IMR-90 (cell line): ENCODE results near the gene TSPAN19. TPM values are rescaled to one million over a fixed set of nuclear protein-coding genes. Genes with fewer than 3 reads are reported as not detected.

Source experiments
- ATAC-seq: fragments of 200-7000 bp; cut with Tn5 transposase; 2 replicates; pipeline ENCODE4 v1.9.1; 2020; ENCODE audit warnings: low read depth, mild to moderate bottlenecking, moderate library complexity
- BruUV-seq: library from RNA; stranded (reverse); fragments of 400-500 nt; replicated peaks from 2 replicates; lab custom pipeline; 2021; lab: Mats Ljungman, UMichigan
- CTCF ChIA-PET: fragments of 300-600 bp; formaldehyde crosslinking; extraction: SDS; loops from one replicate; lab custom pipeline; 2021; ENCODE audit warnings: antibody characterized with exemption; lab: Yijun Ruan, JAX
- POLR2A ChIA-PET: fragments of 300-600 bp; sonication (Branson Sonifier 250); formaldehyde crosslinking; loops from one replicate; lab custom pipeline; 2022; ENCODE audit warnings: antibody characterized with exemption; ENCODE audit not compliant: unreplicated experiment; lab: Charles Lee
- DNase-seq: peaks from one replicate; pipeline ENCODE4 v3.0.0; 2013
- H2AFZ ChIP-seq: replicated peaks from 2 replicates; pipeline ENCODE3; 2013; ENCODE audit warnings: low read length, mild to moderate bottlenecking; ENCODE audit not compliant: poor library complexity
- H2AK5ac ChIP-seq: 2 replicates; pipeline ENCODE4 v1.6.1; 2013; ENCODE audit warnings: low read depth, low read length, inconsistent platforms
- H2AK9ac ChIP-seq: replicated peaks from 2 replicates; pipeline ENCODE3; 2013; ENCODE audit warnings: mild to moderate bottlenecking, low read depth, low read length, moderate library complexity; ENCODE audit not compliant: poor library complexity
- H2BK120ac ChIP-seq: 2 replicates; pipeline ENCODE4 v1.6.1; 2013; ENCODE audit warnings: low read depth, low read length, inconsistent platforms
- H2BK15ac ChIP-seq: 3 replicates; pipeline ENCODE4 v1.6.1; 2013; ENCODE audit warnings: low read depth, low read length, inconsistent platforms
- H2BK20ac ChIP-seq: 2 replicates; pipeline ENCODE4 v1.6.1; 2013; ENCODE audit warnings: low read depth, mild to moderate bottlenecking, inconsistent platforms, low read length, moderate library complexity
- H2BK5ac ChIP-seq: 2 replicates; pipeline ENCODE4 v1.6.1; 2013; ENCODE audit warnings: mild to moderate bottlenecking, low read depth, low read length, inconsistent platforms; ENCODE audit not compliant: poor library complexity, severe bottlenecking
- H3K14ac ChIP-seq: replicated peaks from 2 replicates; pipeline ENCODE4 v1.6.1; 2013; ENCODE audit warnings: low read depth, low read length, inconsistent platforms
- H3K18ac ChIP-seq: 2 replicates; pipeline ENCODE4 v1.6.1; 2013; ENCODE audit warnings: low read depth, low read length, control low read depth
- H3K23ac ChIP-seq: 2 replicates; pipeline ENCODE4 v1.6.1; 2013; ENCODE audit warnings: low read depth, low read length, inconsistent platforms
- H3K27ac ChIP-seq: 2 replicates; pipeline ENCODE4 v1.5.1; 2013; ENCODE audit warnings: mild to moderate bottlenecking, control low read depth, low read length; ENCODE audit not compliant: insufficient read depth
- H3K27me3 ChIP-seq: 2 replicates; pipeline ENCODE4 v1.6.1; 2013; ENCODE audit warnings: low read length; ENCODE audit not compliant: control insufficient read depth, insufficient read depth
- H3K36me3 ChIP-seq: 2 replicates; pipeline ENCODE4 v1.6.1; 2013; ENCODE audit warnings: low read length, mixed read lengths; ENCODE audit not compliant: control insufficient read depth, insufficient read depth
- H3K4ac ChIP-seq: 2 replicates; pipeline ENCODE4 v1.6.1; 2013; ENCODE audit warnings: low read depth, low read length, inconsistent platforms
- H3K4me1 ChIP-seq: 2 replicates; pipeline ENCODE4 v1.6.1; 2013; ENCODE audit warnings: low read length, mixed read lengths; ENCODE audit not compliant: control insufficient read depth, insufficient read depth
- H3K4me2 ChIP-seq: 2 replicates; pipeline ENCODE4 v1.6.1; 2013; ENCODE audit warnings: low read depth, mild to moderate bottlenecking, control low read depth, low read length, moderate library complexity
- H3K4me3 ChIP-seq: 2 replicates; pipeline ENCODE4 v1.5.1; 2013; ENCODE audit warnings: low read depth, mild to moderate bottlenecking, control low read depth, low read length, moderate library complexity; ENCODE audit not compliant: insufficient read depth
- H3K56ac ChIP-seq: 2 replicates; pipeline ENCODE4 v1.6.1; 2013; ENCODE audit warnings: low read length, inconsistent platforms; ENCODE audit not compliant: insufficient read depth; ENCODE audit errors: extremely low read depth
- H3K79me1 ChIP-seq, 2 experiments: 2 replicates each; pipeline ENCODE4 v1.6.1; 2013; ENCODE audit warnings: low read length in 2 of 2, inconsistent platforms in 1 of 2, low read depth in 1 of 2
- H3K9ac ChIP-seq: 2 replicates; pipeline ENCODE4 v1.6.1; 2013; ENCODE audit warnings: low read depth, low read length, control low read depth
- H3K9me1 ChIP-seq: 2 replicates; pipeline ENCODE4 v1.6.1; 2013; ENCODE audit warnings: low read length, inconsistent platforms; ENCODE audit not compliant: insufficient read depth
- H3K9me3 ChIP-seq: 2 replicates; pipeline ENCODE4 v1.6.1; 2013; ENCODE audit warnings: low read length; ENCODE audit not compliant: control insufficient read depth, insufficient read depth
- H4K20me1 ChIP-seq: 2 replicates; pipeline ENCODE4 v1.6.1; 2013; ENCODE audit warnings: low read length, inconsistent platforms; ENCODE audit not compliant: insufficient read depth
- H4K5ac ChIP-seq: 2 replicates; pipeline ENCODE4 v1.6.1; 2013; ENCODE audit warnings: mild to moderate bottlenecking, low read depth, low read length, control low read depth
- H4K8ac ChIP-seq, 2 experiments: 2 replicates each; pipeline ENCODE4 v1.6.1; 2013; ENCODE audit warnings: low read depth in 2 of 2, low read length in 2 of 2, control low read depth in 1 of 2, inconsistent platforms in 1 of 2
- H4K91ac ChIP-seq: 2 replicates; pipeline ENCODE4 v1.6.1; 2013; ENCODE audit warnings: low read depth, low read length, inconsistent platforms; ENCODE audit not compliant: insufficient read depth
- BHLHE40 ChIP-seq: fragments of 150-350 bp; IDR thresholded peaks from 2 replicates; pipeline ENCODE4 v1.6.1; 2016; ENCODE audit warnings: mild to moderate bottlenecking, low read depth, low read length
- NFE2L2 ChIP-seq: fragments of 150-350 bp; IDR thresholded peaks from 2 replicates; pipeline ENCODE4 v1.6.1; 2016; ENCODE audit warnings: low read depth, mild to moderate bottlenecking, low read length
- RFX5 ChIP-seq: IDR thresholded peaks from 2 replicates; pipeline ENCODE4 v1.8.0; 2012; ENCODE audit warnings: low read depth, mild to moderate bottlenecking, low read length, moderate library complexity
- WGBS, 2 experiments: methylation state at CpG; one replicate each; pipeline versions ENCODE4 v1.1.5 to v1.1.7; 2013; ENCODE audit warnings: missing lambda C conversion rate in 2 of 2; ENCODE audit not compliant: insufficient read length in 1 of 2; ENCODE audit errors: extremely low coverage in 2 of 2; 5-methylcytosine and 5-hydroxymethylcytosine counted together
- dilution Hi-C: fragments of 300-500 bp; cut with HindIII; formaldehyde crosslinking; loops from one replicate; pipeline ENCODE4 v1.14.3; 2018; ENCODE audit warnings: low sequenced_read_pairs; ENCODE audit not compliant: unreplicated experiment
- in situ Hi-C: fragments of 300-500 bp; cut with MboI; formaldehyde crosslinking; loops from 3 replicates; pipeline ENCODE4 v1.14.3; 2019; ENCODE audit warnings: low sequenced_read_pairs, inconsistent platforms, mixed read lengths
- intact Hi-C: fragments of 100-400 bp; cut with micrococcal nuclease; formaldehyde crosslinking; loops from 2 replicates; pipeline ENCODE4 v1.10.0; 2022
- polyA plus RNA-seq, 3 experiments: library from polyadenylated mRNA; depleted of rRNA; stranded (reverse); fragments of >200 nt; gene quantifications; 2 replicates each; pipeline ENCODE4 v1.2.3, GENCODE V29; 2012; ENCODE audit warnings: low replicate concordance in 1 of 3
- total RNA-seq: library from RNA; depleted of rRNA; stranded (reverse); fragments of >200 nt; gene quantifications from 2 replicates; pipeline ENCODE4 v1.2.3, GENCODE V29; 2012

The TSPAN19 gene
- total and polyA plus RNA-seq, 2 of the 4 experiments (the other 2 are of a cell fraction), result not detected

DNA sequence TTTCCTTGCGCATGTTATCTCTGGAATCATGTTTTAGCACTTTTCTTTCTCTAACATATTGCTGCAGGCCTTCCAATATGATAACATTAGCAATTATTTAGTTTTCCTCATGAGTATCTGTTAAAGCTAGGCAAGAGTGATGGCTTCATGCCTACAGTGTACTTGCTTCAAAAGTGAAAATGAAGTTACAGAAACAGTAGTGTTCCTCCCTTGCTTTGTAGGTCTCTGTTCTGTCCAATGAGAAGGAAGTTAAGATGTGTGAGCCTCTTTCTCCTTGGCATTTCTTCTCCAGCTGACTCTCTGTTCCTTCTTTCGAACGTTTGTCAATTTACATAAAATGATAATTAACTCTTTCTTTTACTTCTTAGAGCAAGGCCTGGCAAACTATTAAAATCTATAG lies 22.3 kb upstream of the TSPAN19 start:
- no CpG with 5 or more reads among the region's 3 CpGs for WGBS, 2 experiments
- H4K20me1 ChIP-seq, result no peaks in the 10 kb centered on the region
- H2AFZ ChIP-seq, result no peak overlapping the region
- no peak overlapping the region for H2AK9ac ChIP-seq
- DNase-seq (no peak), ATAC-seq (no peak)
- H3K4ac ChIP-seq, result no peak overlapping the region
- H3K9me3 ChIP-seq, result no peaks in the 10 kb centered on the region
- H3K56ac ChIP-seq, result no peak overlapping the region
- dilution Hi-C loops (no loop called here), intact Hi-C loops (no loop called here), in situ Hi-C loops (no loop called here)
- no peak overlapping the region for H2BK15ac ChIP-seq
- no peak overlapping the region for H3K4me2 ChIP-seq
- CTCF ChIA-PET, result interaction anchor here (0.6 to 1.0 kb wide), 4 partner anchors 22 to 833 kb away, joined by 3 to 5 read pairs (median 4); partner anchors contain the start of genes LRRIQ1 and TSPAN19
- no peak overlapping the region for H4K8ac ChIP-seq
- no peak overlapping the region for H3K23ac ChIP-seq
- no peak overlapping the region for H3K14ac ChIP-seq
- TF ChIP-seq RFX5, result no peak
- no peak for TF ChIP-seq NFE2L2
- TF ChIP-seq BHLHE40, result no peak
- no peak overlapping the region for H4K5ac ChIP-seq
- no peak overlapping the region for H3K4me3 ChIP-seq
- no peaks in the 10 kb centered on the region for H3K36me3 ChIP-seq
- H3K79me1 ChIP-seq, result no peaks in the 10 kb centered on the region
- H3K27ac ChIP-seq, result no peak overlapping the region
- H3K27me3 ChIP-seq, result no peaks in the 10 kb centered on the region
- no peaks in the 10 kb centered on the region for H3K4me1 ChIP-seq
- H2BK20ac ChIP-seq, result no peak overlapping the region
- H2AK5ac ChIP-seq, result no peak overlapping the region
- no peak overlapping the region for H2BK120ac ChIP-seq
- H3K18ac ChIP-seq, result no peak overlapping the region
- H3K9me1 ChIP-seq, result no peaks in the 10 kb centered on the region
- no peak overlapping the region for H4K91ac ChIP-seq
- BruUV-seq, result no TSS peak
- H3K9ac ChIP-seq, result no peak overlapping the region
- POLR2A ChIA-PET, result no interaction called here
- no peak overlapping the region for H2BK5ac ChIP-seq
